Keratinocyte (primary cell): Measurements from ENCODE around the gene MTO1. TPM values are rescaled to one million over a fixed set of nuclear protein-coding genes. Genes with fewer than 3 reads are reported as not detected.
"Not testable (repeated sequence)": the region's sequence is repeated elsewhere in the genome, so short reads cannot be mapped to it uniquely, and the experiment has no call there.

Experiments
- DNase-seq: peaks from one replicate; pipeline ENCODE4 v3.0.0-alpha.2; 2011; ENCODE audit warnings: low read depth, missing footprints, low spot score
- FAIRE-seq: peaks from 2 replicates; lab custom pipeline; 2011; peaks lifted over from hg19 to GRCh38; lab: Jason Lieb, UNC
- H2AFZ ChIP-seq: 2 replicates; pipeline ENCODE4 v1.6.0; 2012; ENCODE audit warnings: low read length, control low read depth, inconsistent platforms; ENCODE audit not compliant: control insufficient read depth
- H3K27ac ChIP-seq: 2 replicates; pipeline ENCODE4 v1.5.1; 2011; ENCODE audit warnings: low read length; ENCODE audit not compliant: control insufficient read depth, insufficient read depth
- H3K27me3 ChIP-seq: 3 replicates; pipeline ENCODE4 v1.6.0; 2011; ENCODE audit warnings: low read length; ENCODE audit not compliant: control insufficient read depth, insufficient read depth; ENCODE audit errors: extremely low read depth
- H3K36me3 ChIP-seq, 2 experiments: 2 replicates in 1 of 2; 3 replicates in 1 of 2; pipeline ENCODE4 v1.5.1; 2011; ENCODE audit warnings: low read length in 2 of 2, mild to moderate bottlenecking in 1 of 2; ENCODE audit not compliant: control insufficient read depth in 2 of 2, insufficient read depth in 2 of 2; ENCODE audit errors: extremely low read depth in 1 of 2
- H3K4me1 ChIP-seq: 3 replicates; pipeline ENCODE4 v1.5.1; 2011; ENCODE audit warnings: low read length; ENCODE audit not compliant: control insufficient read depth, insufficient read depth; ENCODE audit errors: extremely low read depth
- H3K4me2 ChIP-seq: 3 replicates; pipeline ENCODE4 v1.6.0; 2011; ENCODE audit warnings: low read depth, low read length; ENCODE audit not compliant: control insufficient read depth, insufficient read depth; ENCODE audit errors: extremely low read depth
- H3K4me3 ChIP-seq, 3 experiments: fragments of 200-600 bp in 1 of 3; sonication (generic) in 1 of 3; 2 replicates in 2 of 3; 3 replicates in 1 of 3; pipeline ENCODE4 v1.5.1; 2011 to 2016; ENCODE audit warnings: low read length in 3 of 3, mild to moderate bottlenecking in 3 of 3, control low read depth in 2 of 3, inconsistent platforms in 1 of 3, low read depth in 1 of 3, mixed read lengths in 1 of 3, mixed run types in 1 of 3, moderate library complexity in 1 of 3; ENCODE audit not compliant: control insufficient read depth in 2 of 3, insufficient read depth in 2 of 3; ENCODE audit errors: extremely low read depth in 1 of 3
- H3K79me2 ChIP-seq: 2 replicates; pipeline ENCODE4 v1.6.0; 2012; ENCODE audit warnings: low read length; ENCODE audit not compliant: control insufficient read depth, insufficient read depth
- H3K9ac ChIP-seq: 3 replicates; pipeline ENCODE4 v1.6.0; 2011; ENCODE audit warnings: low read length; ENCODE audit not compliant: control insufficient read depth, insufficient read depth; ENCODE audit errors: extremely low read depth
- H3K9me1 ChIP-seq: 3 replicates; pipeline ENCODE4 v1.6.0; 2011; ENCODE audit warnings: low read length; ENCODE audit not compliant: control insufficient read depth, insufficient read depth; ENCODE audit errors: extremely low read depth
- H3K9me3 ChIP-seq: 2 replicates; pipeline ENCODE4 v1.5.1; 2012; ENCODE audit warnings: low read depth, low read length; ENCODE audit not compliant: control insufficient read depth
- H4K20me1 ChIP-seq: 3 replicates; pipeline ENCODE4 v1.6.0; 2011; ENCODE audit warnings: low read length; ENCODE audit not compliant: control insufficient read depth, insufficient read depth; ENCODE audit errors: extremely low read depth
- EZH2 ChIP-seq: IDR thresholded peaks from one replicate; pipeline ENCODE4 v1.6.1; 2012; ENCODE audit warnings: inconsistent platforms, mild to moderate bottlenecking, low read length, moderate library complexity
- dilution Hi-C: fragments of 300-500 bp; cut with MboI; formaldehyde crosslinking; loops from one replicate; pipeline ENCODE4 v1.7.0; 2020; ENCODE audit warnings: low sequenced_read_pairs; ENCODE audit not compliant: extremely low pct_ligation_motif_present
- polyA plus RNA-seq, 5 experiments: library from polyadenylated mRNA; depleted of rRNA in 3 of 5; stranded (reverse) in 3 of 5; stranded (forward) in 1 of 5; unstranded in 1 of 5; fragments of >200 nt; gene quantifications; 1 replicate in 1 of 5; 2 replicates in 3 of 5; 3 replicates in 1 of 5; pipeline versions ENCODE4 v1.2.1 to v1.2.3, GENCODE V29; 2011 to 2012; ENCODE audit warnings: missing spikeins in 2 of 5, low read depth in 1 of 5, low replicate concordance in 1 of 5
- TF ChIP-seq, protein P1 (sequence below), 3 experiments: IDR thresholded peaks in 1 of 3; conservative IDR thresholded peaks in 1 of 3; optimal IDR thresholded peaks in 1 of 3; 2 replicates in 2 of 3; 3 replicates in 1 of 3; pipeline versions ENCODE3 to v1.5.1; 2011; ENCODE audit warnings: low read length in 3 of 3, mild to moderate bottlenecking in 3 of 3, moderate library complexity in 2 of 3, control low read depth in 1 of 3, inconsistent platforms in 1 of 3; ENCODE audit not compliant: insufficient read depth in 2 of 3; ENCODE audit errors: extremely low read depth in 1 of 3

Gene MTO1
- polyA plus RNA-seq, 1 donor (not counting 4 experiments of a cell fraction or from before 2014, with no cell fraction given), result 24.5 TPM

GRCh38 chr6:73515204-73515655 lies 53.7 kb downstream of the MTO1 start:
- FAIRE-seq (no peak), DNase-seq (no peak)
- Histone ChIP-seq H3K4me2 (no peak overlapping the region), H3K9me3 (no peaks in the 10 kb centered on the region), H3K27ac (peak overlapping the region; percentile 39), H3K36me3 (peaks cover 11 to 34% of the 10 kb centered on the region in 2 experiments), H3K9me1 (no peaks in the 10 kb centered on the region), H3K4me3 (no peak overlapping the region), H4K20me1 (peaks cover 21% of the 10 kb centered on the region), H3K79me2 (peaks cover 17% of the 10 kb centered on the region), H2AFZ (no peak overlapping the region), H3K27me3 (no peaks in the 10 kb centered on the region), H3K4me1 (no peaks in the 10 kb centered on the region), H3K9ac (peak overlapping the region; percentile 13)
- no peak for TF ChIP-seq EZH2
- TF ChIP-seq, protein P1, sequence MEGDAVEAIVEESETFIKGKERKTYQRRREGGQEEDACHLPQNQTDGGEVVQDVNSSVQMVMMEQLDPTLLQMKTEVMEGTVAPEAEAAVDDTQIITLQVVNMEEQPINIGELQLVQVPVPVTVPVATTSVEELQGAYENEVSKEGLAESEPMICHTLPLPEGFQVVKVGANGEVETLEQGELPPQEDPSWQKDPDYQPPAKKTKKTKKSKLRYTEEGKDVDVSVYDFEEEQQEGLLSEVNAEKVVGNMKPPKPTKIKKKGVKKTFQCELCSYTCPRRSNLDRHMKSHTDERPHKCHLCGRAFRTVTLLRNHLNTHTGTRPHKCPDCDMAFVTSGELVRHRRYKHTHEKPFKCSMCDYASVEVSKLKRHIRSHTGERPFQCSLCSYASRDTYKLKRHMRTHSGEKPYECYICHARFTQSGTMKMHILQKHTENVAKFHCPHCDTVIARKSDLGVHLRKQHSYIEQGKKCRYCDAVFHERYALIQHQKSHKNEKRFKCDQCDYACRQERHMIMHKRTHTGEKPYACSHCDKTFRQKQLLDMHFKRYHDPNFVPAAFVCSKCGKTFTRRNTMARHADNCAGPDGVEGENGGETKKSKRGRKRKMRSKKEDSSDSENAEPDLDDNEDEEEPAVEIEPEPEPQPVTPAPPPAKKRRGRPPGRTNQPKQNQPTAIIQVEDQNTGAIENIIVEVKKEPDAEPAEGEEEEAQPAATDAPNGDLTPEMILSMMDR (optimal IDR thresholded peaks at IDR 0.05 in 1 of 3, IDR thresholded peaks at IDR 0.05 in 1 of 3, conservative IDR thresholded peaks at IDR 0.05 in 1 of 3; ENCODE audit: extremely low read depth in 1 of 3, insufficient read depth in 2 of 3, low read length in 3 of 3), result peak in 1 of 3 experiments; percentile 3
- dilution Hi-C loops, result loop anchor here (25.0 kb wide), 1 partner anchor 97 kb away; no protein-coding TSS in a partner anchor

DNA sequence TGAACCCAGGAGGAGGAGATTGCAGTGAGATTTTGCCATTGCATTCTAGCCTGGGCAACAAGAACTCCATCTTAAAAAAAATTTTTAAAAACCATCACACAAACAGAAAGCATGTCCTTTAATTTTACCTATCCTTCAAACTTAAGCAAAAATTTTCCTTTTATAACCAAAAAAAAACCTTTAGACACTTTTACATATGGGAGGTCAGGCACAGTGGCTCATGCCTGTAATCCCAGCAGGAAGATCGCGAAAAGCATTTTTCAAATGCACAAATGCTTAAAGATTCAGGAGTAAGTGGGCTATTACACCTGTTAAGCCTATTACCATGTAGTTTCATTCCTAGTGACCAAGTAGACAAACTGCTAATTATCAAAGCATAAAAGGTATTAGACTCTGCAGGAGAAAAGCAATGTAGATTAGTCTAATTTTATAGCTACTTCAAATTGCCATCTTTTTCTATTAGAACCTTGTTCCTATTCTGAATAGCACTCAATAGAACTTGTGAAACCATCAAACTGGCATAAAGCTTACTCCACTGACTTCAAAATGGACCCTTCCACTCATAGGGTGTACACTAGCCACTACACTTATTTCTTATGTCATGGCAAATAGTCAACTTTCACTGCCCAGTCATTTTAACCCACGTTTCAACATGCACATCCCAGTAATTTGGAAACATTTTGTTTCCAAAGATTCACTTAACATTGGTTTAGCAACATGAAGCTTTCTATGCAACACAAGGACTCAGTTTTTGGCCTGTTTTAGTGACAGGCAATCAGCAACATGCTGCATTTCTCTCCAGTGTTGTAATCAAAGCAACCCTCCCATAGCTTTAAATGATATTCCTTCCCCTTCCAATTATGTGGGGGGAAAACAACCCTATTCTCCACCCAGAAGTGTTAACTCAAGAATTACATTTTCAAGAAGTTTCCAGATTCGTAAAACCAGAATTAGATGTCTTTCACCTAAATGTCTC lies 55.3 kb downstream of the MTO1 start:
- H3K4me2 ChIP-seq, result peak overlapping the region; percentile 17
- no peaks in the 10 kb centered on the region for H3K9me1 ChIP-seq
- no peaks in the 10 kb centered on the region for H3K9me3 ChIP-seq
- no peaks in the 10 kb centered on the region for H3K4me1 ChIP-seq
- peak overlapping the region in 1 of 3 experiments; percentile 13 for H3K4me3 ChIP-seq
- H3K36me3 ChIP-seq, result peaks cover 13 to 40% of the 10 kb centered on the region in 2 experiments
- dilution Hi-C loops, result loop anchor here (25.0 kb wide), 1 partner anchor 95 kb away; no protein-coding TSS in a partner anchor
- H4K20me1 ChIP-seq, result peaks cover 21% of the 10 kb centered on the region
- no peak for DNase-seq
- peaks cover 23% of the 10 kb centered on the region for H3K79me2 ChIP-seq
- no peak overlapping the region for H2AFZ ChIP-seq
- H3K27ac ChIP-seq, result peak overlapping the region; percentile 39
- no peaks in the 10 kb centered on the region for H3K27me3 ChIP-seq
- FAIRE-seq, result no peak
- no peak overlapping the region for H3K9ac ChIP-seq
- TF ChIP-seq EZH2, result no peak
- TF ChIP-seq, protein P1 (optimal IDR thresholded peaks at IDR 0.05 in 1 of 3, IDR thresholded peaks at IDR 0.05 in 1 of 3, conservative IDR thresholded peaks at IDR 0.05 in 1 of 3; ENCODE audit: extremely low read depth in 1 of 3, insufficient read depth in 2 of 3, low read length in 3 of 3), result no peak

GRCh38 chr6:73518100-73518981 lies 56.8 kb downstream of the MTO1 start:
- dilution Hi-C loops, result loop anchor here (25.0 kb wide), 1 partner anchor 94 kb away; no protein-coding TSS in a partner anchor
- Histone ChIP-seq H3K4me3 (peak overlapping the region; percentile 88 to 99 (median 94)), H3K36me3 (peaks cover 13 to 40% of the 10 kb centered on the region in 2 experiments), H3K4me2 (peak overlapping the region; percentile 79), H3K4me1 (peaks cover 13% of the 10 kb centered on the region), H3K27ac (peak overlapping the region; percentile 99), H3K79me2 (peaks cover 26% of the 10 kb centered on the region), H3K9ac (peak overlapping the region; percentile 100), H4K20me1 (peaks cover 21% of the 10 kb centered on the region)
- H2AFZ ChIP-seq, H3K9me3 ChIP-seq, DNase-seq, FAIRE-seq, H3K9me1 ChIP-seq, H3K27me3 ChIP-seq: not testable (repeated sequence)
